A673 (cell line): ENCODE measurements around the gene SEC62. TPM values are rescaled to one million over a fixed set of nuclear protein-coding genes. Genes with fewer than 3 reads are reported as not detected.

Experiments used
- BruUV-seq: library from RNA; stranded (reverse); fragments of 400-500 nt; replicated peaks from 2 replicates; lab custom pipeline; 2021; lab: Mats Ljungman, UMichigan
- CTCF ChIA-PET: fragments of 300-600 bp; sonication (Branson Sonifier 250); formaldehyde crosslinking; loops from one replicate; lab custom pipeline; 2022; ENCODE audit warnings: antibody characterized with exemption; lab: Charles Lee
- POLR2A ChIA-PET: fragments of 300-600 bp; sonication (Branson Sonifier 250); formaldehyde crosslinking; loops from one replicate; lab custom pipeline; 2022; ENCODE audit warnings: antibody characterized with exemption; ENCODE audit not compliant: low non-redundant PET; lab: Charles Lee
- DNase-seq: peaks from one replicate; pipeline ENCODE4 v3.0.0-alpha.2; 2015; ENCODE audit warnings: low spot score
- H3K27ac ChIP-seq: fragments of 200-600 bp; sonication (generic); 2 replicates; pipeline ENCODE4 v1.5.1; 2016; ENCODE audit warnings: mixed run types, low read depth, mild to moderate bottlenecking, mixed read lengths, antibody characterized with exemption, low read length; ENCODE audit not compliant: poor library complexity, severe bottlenecking
- H3K27me3 ChIP-seq: fragments of 200-600 bp; sonication (generic); replicated peaks from 2 replicates; pipeline ENCODE4 v1.6.1; 2017; ENCODE audit warnings: mixed run types, low read depth, mild to moderate bottlenecking, mixed read lengths, antibody characterized with exemption, low read length; ENCODE audit not compliant: insufficient read depth, poor library complexity
- H3K36me3 ChIP-seq: fragments of 200-600 bp; sonication (generic); 2 replicates; pipeline ENCODE4 v1.6.1; 2016; ENCODE audit warnings: mixed run types, mild to moderate bottlenecking, mixed read lengths, antibody characterized with exemption, low read length; ENCODE audit not compliant: insufficient read depth, poor library complexity, severe bottlenecking
- H3K4me1 ChIP-seq: fragments of 200-600 bp; sonication (generic); 2 replicates; pipeline ENCODE4 v1.6.1; 2017; ENCODE audit warnings: mixed run types, mild to moderate bottlenecking, mixed read lengths, antibody characterized with exemption, low read length; ENCODE audit not compliant: insufficient read depth, poor library complexity, severe bottlenecking
- H3K4me3 ChIP-seq: fragments of 200-600 bp; sonication (generic); 2 replicates; pipeline ENCODE4 v1.5.1; 2016; ENCODE audit warnings: low read depth, mixed run types, mild to moderate bottlenecking, mixed read lengths, low read length; ENCODE audit not compliant: poor library complexity, severe bottlenecking
- H3K9me3 ChIP-seq: fragments of 200-600 bp; sonication (generic); 2 replicates; pipeline ENCODE4 v1.6.1; 2016; ENCODE audit warnings: mixed run types, low read depth, mild to moderate bottlenecking, mixed read lengths, antibody characterized with exemption, low read length; ENCODE audit not compliant: poor library complexity, severe bottlenecking
- EZH2 ChIP-seq: fragments of 200-600 bp; sonication (generic); IDR thresholded peaks from 2 replicates; pipeline ENCODE4 v1.6.1; 2017; ENCODE audit warnings: borderline replicate concordance, low read depth, mild to moderate bottlenecking, mixed read lengths, antibody characterized with exemption, low read length; ENCODE audit not compliant: poor library complexity, severe bottlenecking
- intact Hi-C: fragments of 100-400 bp; cut with micrococcal nuclease; formaldehyde crosslinking; loops from one replicate; pipeline ENCODE4 v1.10.0; 2022; ENCODE audit not compliant: unreplicated experiment
- total RNA-seq: library from RNA; stranded (reverse); gene quantifications from 2 replicates; pipeline ENCODE4 v1.2.3, GENCODE V29; 2021
- TF ChIP-seq, protein P1 (sequence below): fragments of 300-800, 200-600 bp; sonication (generic); conservative IDR thresholded peaks from 2 replicates; pipeline ENCODE4 v1.5.1; 2017; ENCODE audit warnings: low read depth, mild to moderate bottlenecking, antibody characterized with exemption, low read length, moderate library complexity, mixed read lengths

SEC62 gene
- total RNA-seq, 1 experiment from 2014 or later, result 80.9 TPM

- Histone ChIP-seq H3K27me3 (no peaks in the 10 kb centered on the region), H3K4me1 (no peaks in the 10 kb centered on the region), H3K4me3 (no peak overlapping the region), H3K36me3 (no peaks in the 10 kb centered on the region), H3K27ac (no peak overlapping the region), H3K9me3 (no peaks in the 10 kb centered on the region)
- no peak for DNase-seq
- POLR2A ChIA-PET, result no interaction called here
- TF ChIP-seq, protein P1, sequence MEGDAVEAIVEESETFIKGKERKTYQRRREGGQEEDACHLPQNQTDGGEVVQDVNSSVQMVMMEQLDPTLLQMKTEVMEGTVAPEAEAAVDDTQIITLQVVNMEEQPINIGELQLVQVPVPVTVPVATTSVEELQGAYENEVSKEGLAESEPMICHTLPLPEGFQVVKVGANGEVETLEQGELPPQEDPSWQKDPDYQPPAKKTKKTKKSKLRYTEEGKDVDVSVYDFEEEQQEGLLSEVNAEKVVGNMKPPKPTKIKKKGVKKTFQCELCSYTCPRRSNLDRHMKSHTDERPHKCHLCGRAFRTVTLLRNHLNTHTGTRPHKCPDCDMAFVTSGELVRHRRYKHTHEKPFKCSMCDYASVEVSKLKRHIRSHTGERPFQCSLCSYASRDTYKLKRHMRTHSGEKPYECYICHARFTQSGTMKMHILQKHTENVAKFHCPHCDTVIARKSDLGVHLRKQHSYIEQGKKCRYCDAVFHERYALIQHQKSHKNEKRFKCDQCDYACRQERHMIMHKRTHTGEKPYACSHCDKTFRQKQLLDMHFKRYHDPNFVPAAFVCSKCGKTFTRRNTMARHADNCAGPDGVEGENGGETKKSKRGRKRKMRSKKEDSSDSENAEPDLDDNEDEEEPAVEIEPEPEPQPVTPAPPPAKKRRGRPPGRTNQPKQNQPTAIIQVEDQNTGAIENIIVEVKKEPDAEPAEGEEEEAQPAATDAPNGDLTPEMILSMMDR, result no peak
- TF ChIP-seq EZH2, result no peak
- intact Hi-C loops, result no loop called here
- BruUV-seq, result no TSS peak
- CTCF ChIA-PET, result no interaction called here
Observed at GRCh38 chr3:170003881-170004356, 37.3 kb downstream of the SEC62 start.

GRCh38 chr3:170007031-170007663 is 40.5 kb downstream of the SEC62 start:
- intact Hi-C loops, result no loop called here
- POLR2A ChIA-PET, result no interaction called here
- no TSS peak for BruUV-seq
- no peak for TF ChIP-seq EZH2
- TF ChIP-seq, protein P1, result no peak
- DNase-seq, result no peak
- no peaks in the 10 kb centered on the region for H3K9me3 ChIP-seq
- no peak overlapping the region for H3K27ac ChIP-seq
- no peaks in the 10 kb centered on the region for H3K27me3 ChIP-seq
- H3K36me3 ChIP-seq, result no peaks in the 10 kb centered on the region
- CTCF ChIA-PET, result no interaction called here
- no peak overlapping the region for H3K4me3 ChIP-seq
- no peaks in the 10 kb centered on the region for H3K4me1 ChIP-seq

- no TSS peak for BruUV-seq
- ChIA-PET CTCF (no interaction called here), POLR2A (no interaction called here)
- TF ChIP-seq, protein P1, result no peak
- no peak for TF ChIP-seq EZH2
- no peak overlapping the region for H3K4me3 ChIP-seq
- no peaks in the 10 kb centered on the region for H3K9me3 ChIP-seq
- no peaks in the 10 kb centered on the region for H3K36me3 ChIP-seq
- H3K27me3 ChIP-seq, result no peaks in the 10 kb centered on the region
- intact Hi-C loops, result no loop called here
- H3K27ac ChIP-seq, result no peak overlapping the region
- no peaks in the 10 kb centered on the region for H3K4me1 ChIP-seq
- no peak for DNase-seq
Observed at GRCh38 chr3:170010498-170010897, 43.9 kb downstream of the SEC62 start.
